ENCODE data around the gene LRRC61.

DNA sequence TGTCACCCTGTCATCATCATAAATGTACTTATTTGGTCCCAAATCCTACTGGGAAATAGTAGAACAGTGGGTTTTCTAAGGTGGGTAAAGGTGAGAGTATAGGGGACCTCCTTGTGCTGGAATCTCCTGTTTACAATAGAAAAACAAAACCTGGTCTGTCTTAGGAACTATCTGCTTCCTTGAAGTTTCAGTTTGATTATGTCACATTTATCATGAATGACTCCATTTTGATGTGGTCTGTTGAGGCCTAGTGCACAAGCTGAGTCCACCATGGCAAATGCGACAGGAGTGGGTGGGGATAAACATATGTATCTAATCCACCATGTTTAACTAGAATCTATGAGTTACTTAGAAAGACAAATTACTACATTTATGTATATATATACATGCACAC lies 32.5 kb downstream of the LRRC61 start:
- TF ChIP-seq, protein P1, sequence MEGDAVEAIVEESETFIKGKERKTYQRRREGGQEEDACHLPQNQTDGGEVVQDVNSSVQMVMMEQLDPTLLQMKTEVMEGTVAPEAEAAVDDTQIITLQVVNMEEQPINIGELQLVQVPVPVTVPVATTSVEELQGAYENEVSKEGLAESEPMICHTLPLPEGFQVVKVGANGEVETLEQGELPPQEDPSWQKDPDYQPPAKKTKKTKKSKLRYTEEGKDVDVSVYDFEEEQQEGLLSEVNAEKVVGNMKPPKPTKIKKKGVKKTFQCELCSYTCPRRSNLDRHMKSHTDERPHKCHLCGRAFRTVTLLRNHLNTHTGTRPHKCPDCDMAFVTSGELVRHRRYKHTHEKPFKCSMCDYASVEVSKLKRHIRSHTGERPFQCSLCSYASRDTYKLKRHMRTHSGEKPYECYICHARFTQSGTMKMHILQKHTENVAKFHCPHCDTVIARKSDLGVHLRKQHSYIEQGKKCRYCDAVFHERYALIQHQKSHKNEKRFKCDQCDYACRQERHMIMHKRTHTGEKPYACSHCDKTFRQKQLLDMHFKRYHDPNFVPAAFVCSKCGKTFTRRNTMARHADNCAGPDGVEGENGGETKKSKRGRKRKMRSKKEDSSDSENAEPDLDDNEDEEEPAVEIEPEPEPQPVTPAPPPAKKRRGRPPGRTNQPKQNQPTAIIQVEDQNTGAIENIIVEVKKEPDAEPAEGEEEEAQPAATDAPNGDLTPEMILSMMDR (conservative IDR thresholded peaks at IDR 0.05; ENCODE audit: low read depth, low read length), result no peak
- no peak for TF ChIP-seq EZH2 (IDR thresholded peaks at IDR 0.05; ENCODE audit: borderline replicate concordance, low read depth, low read length, poor library complexity, severe bottlenecking)
